GM18511 (cell line): ENCODE measurements around the gene MAPRE3.
"Not testable (repeated sequence)": the region's sequence is repeated elsewhere in the genome, so short reads cannot be mapped to it uniquely, and the experiment has no call there.

Experiments
- ATAC-seq: cut with Tn5 transposase; IDR thresholded peaks from one replicate; pipeline ENCODE4 v1.9.1; 2021; ENCODE audit warnings: mild to moderate bottlenecking, moderate library complexity; ENCODE audit not compliant: unreplicated experiment

The MAPRE3 gene

DNA sequence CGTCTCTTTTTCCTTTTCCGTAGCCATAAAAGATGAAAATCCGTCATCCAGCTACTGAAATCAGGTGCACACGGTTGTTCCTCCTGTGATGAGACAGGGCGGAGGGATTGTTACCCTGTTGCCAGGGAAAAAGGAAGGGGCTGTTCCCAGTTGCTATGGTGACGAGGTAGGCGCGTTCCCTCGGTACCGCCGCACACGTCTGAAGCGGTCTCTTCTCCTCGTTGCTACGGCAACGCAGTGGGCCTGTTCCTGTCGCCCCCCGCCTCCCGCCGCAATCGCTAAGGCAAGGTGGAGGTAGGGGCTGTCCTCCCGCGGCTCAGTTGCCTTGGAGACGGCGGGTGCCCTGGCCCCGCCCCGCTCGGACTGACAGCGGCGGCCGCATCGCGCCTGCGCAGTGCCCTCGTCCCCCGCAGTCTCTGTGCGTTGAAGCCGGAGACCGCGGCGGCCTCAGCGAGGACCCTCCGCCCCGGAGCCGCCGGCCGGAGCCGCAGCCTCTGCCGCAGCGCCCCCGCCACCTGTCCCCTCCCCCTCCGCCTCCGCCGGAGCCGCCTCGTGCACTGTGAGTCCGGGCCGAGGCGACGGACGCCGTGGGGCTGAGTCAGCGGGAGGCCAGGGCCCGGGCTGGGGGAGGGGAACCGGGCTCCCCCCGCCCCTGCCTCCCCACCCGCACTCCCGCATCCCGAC lies at the start of gene MAPRE3:
MAPRE3 (plus strand) TSS at position 394 of the 684 bp plus-strand sequence. CDS start 51,582 bp downstream, outside the sequence.
- ATAC-seq, result peak; percentile 77

DNA sequence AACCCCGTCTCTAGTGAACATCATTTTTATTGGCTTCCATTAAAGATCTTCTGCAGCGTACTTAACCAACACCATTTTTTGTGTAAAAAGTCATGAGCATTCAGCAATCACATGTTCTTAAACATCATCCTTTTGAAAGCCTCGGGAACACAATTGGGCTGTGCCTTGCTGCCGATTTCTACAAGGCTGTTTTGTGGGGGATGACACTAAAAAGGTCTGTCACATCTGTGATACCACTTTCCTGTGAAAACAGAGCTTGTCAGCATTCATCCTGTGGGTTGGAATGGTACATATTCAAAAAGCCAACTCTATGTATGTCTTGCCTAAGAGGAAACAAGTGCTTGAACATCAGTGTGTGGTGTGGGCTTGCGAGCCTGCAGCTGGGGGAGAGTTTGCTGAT lies 49.1 kb upstream of the MAPRE3 start:
- no peak for ATAC-seq

DNA sequence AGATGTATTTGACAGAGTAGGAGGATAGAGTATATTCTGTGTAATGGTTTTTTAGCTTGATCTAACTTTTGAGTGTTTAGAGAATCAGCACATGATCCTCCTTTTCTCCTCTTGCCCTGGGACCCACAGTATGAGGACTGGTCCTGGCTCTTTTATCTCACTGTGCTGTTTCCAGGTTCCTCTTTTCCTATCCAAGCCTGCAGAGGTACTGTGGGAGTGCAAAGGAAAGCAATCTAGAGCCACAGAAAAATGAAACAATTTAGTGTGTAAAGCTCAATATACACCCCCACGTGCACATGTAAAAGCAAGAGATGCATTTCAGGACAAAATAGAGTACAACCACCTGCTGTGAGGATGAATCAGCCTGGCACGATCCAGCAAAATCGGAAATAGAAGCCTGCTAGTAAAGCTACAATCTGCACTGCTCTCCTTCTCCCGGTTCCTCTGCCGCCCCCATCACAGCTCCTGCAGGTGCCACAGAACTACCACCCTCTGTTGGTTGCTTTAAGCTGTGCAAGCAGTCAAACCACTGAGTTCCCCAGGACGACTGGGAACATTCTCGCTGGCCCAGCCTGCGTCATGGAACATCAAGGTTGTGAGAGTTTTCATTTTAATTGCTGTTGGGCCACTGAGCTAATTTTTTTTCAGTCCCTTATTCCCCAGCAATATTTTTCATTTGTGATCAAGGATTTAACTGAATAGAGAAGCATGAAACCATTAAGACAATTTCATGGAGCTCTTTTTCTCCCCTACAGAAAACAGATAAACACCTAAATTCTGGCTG lies 47.8 kb upstream of the MAPRE3 start:
- no peak for ATAC-seq

DNA sequence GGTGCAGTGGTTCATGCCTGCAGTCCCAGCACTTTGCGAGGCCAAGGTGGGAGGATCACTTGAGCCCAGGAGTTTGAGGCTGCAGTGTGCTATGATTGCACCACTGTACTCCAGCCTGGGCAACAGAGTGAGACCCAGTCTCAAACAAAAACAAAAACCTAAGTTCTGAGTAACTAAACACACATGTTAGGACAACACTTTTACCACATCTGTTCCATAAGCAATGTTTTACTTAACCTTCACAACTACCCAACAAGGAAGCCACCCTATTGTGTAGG lies 47.3 kb upstream of the MAPRE3 start:
- ATAC-seq, result not testable (repeated sequence)

DNA sequence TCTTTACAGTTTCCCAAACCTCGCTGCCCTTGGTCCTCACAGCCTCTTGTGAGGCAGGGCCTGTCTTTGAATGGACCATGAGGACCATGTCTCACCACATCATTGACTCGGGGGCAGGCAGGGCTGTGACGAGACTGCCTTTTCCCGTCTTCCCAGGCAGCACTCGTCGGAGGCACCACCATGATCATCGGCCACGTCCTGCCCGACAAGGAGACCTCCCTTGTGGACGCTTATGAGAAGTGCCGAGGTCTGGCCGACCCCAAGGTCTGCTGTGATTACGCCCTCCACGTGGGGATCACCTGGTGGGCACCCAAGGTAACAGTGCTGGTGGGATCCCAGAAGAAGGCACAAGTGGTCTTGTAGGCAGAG lies 45.7 kb upstream of the MAPRE3 start:
- ATAC-seq, result no peak

DNA sequence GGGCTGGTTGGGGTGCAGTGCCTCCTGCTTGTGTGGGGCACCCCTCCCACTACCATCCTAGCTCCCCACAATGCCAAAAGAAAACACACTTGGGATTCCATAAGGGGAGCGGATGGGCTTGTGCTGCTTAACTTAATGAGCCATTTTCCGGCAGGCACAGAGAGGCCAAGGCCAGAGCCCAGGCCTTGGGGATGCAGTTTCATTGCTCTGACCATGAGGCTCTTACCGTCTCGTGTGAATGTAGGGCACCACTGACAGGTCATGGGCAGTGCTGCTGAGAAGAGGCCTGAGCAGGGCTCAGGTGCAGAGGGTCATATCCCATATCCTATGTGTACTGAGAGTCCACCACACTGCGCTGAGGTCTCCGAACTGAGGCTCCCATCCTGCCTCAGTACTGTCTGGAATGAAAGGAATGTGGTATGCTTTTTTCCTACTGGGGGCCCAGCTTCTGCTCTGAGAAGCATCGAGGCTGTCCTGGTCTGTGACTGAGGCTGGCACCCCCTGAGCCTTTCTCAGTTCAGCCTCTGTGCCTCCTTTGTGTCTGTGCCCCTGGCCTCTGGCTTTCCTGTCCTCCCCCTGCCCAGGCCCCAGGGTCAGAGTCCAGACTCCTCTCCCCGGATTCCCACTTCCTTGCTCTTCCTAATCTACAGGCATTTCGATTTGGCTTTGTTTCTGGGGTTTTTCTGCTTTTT lies 45.2 kb upstream of the MAPRE3 start:
- no peak for ATAC-seq

DNA sequence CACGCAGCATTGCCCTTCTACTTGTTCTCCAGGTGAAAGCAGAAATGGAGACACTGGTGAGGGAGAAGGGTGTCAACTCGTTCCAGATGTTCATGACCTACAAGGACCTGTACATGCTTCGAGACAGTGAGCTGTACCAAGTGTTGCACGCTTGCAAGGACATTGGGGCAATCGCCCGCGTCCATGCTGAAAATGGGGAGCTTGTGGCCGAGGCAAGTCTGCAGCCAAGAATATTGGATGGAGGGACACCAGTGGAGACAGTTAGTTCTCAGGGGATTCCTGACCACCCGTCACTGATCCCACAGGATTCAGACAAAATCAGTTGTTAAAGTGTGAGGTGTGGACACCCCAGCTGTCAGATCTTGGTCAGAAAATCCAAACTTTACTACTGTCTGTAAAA lies 43.2 kb upstream of the MAPRE3 start:
- no peak for ATAC-seq

DNA sequence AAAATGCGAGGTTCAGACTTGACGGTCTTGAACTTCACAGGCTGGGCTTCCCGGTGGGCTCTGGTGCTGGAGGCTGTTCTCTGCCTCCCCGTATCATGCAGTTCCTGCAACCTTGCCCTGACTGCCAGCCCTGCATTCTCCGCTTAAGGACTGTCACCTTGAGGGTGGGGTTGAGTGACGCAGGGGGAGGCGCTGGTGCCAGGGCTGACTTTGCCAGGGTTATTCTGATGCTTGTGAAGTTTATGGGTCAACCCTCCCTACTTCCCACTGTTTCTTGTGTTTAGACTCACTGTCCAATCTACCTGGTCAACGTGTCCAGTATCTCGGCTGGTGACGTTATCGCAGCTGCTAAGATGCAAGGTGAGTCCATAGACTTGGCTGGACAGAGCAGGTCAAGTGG lies 37.5 kb upstream of the MAPRE3 start:
- ATAC-seq, result no peak

DNA sequence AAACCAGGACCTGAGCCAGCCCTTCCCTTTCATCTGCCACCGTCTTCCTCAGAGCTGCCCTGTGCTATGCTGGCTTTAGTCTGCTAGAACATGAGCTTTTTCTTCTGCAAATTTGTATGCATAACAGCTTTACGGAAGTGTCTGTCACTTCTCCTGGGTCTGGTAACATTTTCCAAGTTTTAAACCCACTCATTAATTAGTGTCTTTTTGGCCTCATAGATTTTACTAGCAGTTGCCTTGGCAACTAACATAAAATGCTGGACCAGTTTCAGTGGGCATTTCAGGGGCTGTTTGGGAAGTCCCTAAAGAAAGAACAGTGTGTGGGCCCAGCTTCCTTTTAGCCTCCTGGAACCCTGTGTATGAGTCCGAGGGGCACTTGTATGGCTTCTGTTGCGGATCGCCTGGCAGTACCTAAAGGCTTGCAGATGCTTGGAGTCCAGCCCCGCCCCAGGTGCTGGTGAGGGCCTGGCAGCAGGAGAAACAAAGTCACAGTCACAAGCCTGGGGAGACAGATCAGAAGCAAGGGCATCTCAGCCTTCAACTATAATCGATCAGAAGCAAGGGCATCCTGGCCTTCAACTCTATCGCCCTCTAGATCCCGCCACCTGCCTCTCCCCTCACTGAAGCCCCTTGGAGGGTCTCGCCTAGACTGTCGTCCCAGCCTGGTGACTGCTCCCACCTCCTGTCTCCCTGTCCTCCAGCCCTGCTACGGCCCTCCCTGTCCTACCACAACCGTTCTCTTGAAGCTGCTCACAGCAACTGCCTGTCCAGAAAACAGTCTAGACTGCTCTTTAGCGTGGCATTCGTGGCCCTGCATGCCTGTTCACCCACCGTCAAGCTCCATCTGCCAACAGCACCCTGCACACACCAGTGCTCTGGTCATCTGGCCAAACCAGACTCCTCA lies 36.8 kb upstream of the MAPRE3 start:
- no peak for ATAC-seq

DNA sequence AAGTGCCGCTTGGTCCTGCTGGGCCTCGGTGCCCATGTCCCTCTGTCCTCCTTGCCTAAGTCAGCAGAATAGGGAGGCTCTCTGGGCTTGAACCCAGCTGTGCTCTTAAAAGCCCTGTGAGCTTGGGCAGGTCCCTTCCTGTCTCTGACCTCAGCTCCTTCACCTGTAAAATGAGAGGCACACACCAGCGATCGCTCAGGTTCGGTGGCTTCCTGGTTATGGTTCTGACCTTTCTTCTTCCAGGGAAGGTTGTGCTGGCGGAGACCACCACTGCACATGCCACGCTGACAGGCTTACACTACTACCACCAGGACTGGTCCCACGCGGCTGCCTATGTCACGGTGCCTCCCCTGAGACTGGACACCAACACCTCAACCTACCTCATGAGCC lies 36.1 kb upstream of the MAPRE3 start:
- no peak for ATAC-seq

DNA sequence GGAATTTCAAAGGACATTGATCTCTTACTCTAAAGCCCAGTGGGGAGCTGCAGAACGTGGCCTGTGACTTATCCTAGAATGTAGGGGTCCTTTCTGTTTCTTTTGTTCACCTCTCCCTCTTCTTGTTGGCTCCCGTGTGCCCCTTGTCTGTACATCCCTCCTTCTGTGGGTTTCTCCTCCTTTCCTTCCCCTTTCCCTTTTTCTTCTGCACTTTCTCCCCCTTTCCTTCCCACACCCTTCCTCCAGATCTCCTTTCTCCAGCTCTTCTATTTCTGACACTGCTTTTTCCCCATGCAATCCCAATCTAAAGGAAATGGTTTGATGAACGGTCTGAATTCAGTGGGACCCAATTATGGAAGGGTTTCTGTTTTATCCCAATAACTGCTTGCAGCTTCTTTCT lies 35.5 kb upstream of the MAPRE3 start:
- no peak for ATAC-seq

DNA sequence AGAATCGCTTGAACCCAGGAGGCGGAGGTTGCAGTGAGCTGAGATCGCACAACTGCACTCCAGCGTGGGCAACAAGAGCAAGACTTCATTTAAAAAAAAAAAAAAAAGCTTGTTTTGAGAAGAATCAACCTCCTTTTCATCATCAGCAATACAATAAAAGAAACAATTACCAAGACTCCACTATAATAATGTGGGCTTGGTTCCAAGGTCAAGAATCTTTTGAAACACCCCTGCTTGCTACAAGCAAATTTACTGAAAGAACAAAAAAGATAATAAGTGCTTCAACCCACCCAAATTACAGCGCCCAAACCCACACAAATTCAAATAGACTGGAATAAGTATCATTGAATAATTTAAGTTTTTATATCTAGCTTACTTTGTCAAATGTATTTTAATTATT lies 33.6 kb upstream of the MAPRE3 start:
- ATAC-seq, result no peak

DNA sequence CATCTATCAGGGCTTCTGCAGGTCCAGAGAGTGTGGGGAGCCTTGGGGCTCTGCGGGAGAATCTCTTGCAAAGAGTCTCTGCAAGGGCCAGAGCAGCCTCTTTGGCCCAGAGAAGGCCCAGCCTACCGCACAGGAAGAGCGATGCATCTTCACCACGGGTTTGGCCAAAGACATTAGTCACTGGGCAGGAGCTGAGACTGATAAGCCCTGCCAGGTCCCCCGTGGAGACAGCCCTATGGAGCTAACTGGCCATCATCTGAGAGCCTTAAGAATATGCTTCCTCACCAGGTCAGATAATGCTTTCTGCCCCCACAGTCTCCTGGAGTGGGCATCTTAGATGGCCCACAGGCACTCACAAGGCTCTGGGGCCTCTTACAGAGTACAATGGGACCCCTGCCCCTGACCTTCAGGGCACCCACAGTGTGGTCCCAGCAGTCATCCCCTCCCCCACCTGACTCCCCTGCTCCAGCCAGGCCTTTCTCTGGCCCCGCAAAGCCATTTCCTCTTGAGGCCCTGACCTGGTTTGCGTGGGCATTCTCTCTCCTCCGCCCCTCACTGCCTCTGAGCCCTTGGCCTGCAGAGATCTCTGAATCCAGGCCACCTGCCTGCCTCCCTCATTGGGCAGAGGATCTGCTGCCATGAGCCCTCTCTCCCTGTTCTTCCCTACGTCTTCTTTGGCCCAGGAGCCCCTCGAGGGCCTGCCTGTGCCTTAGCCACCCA lies 31.9 kb upstream of the MAPRE3 start:
- no peak for ATAC-seq

DNA sequence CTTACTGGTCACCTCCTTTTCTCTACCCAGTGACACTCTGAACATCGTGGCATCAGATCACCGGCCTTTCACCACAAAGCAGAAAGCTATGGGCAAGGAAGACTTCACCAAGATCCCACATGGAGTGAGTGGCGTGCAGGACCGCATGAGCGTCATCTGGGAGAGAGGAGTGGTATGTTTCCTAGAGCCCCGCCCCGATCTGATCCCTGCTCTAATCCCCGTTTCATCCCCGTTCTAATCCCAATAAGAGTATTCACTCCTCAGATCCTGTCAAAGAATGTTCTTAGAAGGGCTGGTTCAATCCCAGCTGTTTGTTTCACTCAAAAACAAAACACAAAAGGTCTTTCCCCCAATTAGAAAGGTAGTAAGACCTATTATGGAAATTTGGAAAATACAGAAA lies 30.4 kb upstream of the MAPRE3 start:
- no peak for ATAC-seq

DNA sequence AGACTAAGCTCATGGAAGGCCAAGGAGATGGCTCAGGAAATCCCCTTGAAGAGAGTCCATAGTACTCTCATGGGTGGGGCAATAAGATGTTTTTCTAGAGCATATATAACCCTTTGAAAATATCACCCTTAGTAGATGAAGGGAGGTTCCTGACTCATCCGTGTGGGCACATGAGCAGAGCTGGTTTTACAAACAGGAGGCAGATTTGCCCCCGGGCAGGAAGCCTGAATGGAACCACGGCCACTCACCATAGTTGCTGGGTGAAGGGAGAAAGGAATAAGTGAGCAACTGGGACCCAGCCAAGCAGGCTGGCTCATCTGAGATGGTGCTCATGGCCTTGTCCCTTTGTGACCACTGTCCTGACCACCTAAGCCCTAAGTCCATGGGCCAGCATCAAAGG lies 29.0 kb upstream of the MAPRE3 start:
- no peak for ATAC-seq

DNA sequence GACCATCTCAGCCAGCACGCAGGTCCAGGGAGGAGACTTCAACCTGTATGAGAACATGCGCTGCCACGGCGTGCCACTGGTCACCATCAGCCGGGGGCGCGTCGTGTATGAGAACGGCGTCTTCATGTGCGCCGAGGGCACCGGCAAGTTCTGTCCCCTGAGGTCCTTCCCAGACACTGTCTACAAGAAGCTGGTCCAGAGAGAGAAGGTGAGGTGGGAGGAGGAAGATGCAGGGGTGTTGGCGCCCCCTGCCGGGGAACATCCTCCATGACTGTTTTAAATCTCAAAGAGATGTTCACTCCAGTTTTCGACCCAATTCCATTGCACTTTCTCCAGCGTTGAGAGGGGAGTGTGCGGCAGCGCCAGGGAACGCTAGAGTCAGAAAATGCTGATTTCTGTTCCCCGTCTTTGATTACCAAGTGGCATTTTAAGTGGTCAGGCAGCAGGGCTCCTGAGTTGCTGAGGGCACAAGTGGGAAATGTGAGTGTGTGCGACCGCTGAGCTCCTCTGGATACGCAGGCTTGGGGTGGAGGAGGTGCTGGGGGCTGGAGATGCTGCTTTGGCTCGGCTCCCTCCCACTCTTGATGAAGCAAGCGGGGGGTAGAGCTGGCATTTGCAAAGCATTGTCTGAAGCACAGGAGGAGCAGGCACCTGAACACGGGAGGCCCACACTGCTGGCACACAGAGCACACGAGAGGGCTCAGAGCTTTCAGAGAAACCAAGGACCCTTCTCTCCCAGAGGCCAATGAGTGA lies 27.7 kb upstream of the MAPRE3 start:
- ATAC-seq, result no peak

DNA sequence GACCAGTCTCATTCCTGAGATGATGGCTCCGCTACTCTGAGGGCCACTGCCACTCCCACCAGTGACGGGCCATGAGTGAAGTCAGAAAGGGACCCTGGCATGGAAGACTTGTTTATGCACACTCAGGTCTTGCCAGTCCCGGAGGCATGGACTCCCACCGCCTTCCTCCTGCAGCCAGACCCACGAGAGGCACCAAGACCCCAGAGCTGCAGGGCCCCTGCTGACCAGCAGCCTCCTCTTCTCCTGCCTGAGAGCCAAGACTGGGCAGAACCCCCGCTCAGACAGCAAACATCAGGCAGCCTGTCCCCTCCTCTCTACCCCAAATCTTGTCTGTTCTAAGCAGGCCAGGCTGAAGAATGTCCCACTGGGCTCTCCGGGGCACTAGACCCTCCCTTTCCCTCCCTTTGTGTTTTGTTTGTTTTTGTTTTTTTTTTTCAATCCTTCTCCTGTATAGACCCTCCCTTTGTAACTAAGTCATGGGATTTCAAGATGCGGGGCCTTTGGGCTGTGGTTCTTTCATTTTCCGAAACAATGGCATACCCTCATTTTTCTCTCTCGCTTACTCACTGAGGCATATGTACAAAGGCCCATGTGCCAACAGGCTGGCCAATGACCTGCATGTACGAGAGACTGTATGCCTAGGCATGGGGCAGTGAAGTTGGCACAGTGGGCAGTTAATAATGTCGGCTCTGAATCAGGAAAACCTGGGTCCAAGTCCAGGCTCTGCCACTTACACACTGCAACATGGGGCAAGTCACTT lies 24.3 kb upstream of the MAPRE3 start:
- no peak for ATAC-seq

DNA sequence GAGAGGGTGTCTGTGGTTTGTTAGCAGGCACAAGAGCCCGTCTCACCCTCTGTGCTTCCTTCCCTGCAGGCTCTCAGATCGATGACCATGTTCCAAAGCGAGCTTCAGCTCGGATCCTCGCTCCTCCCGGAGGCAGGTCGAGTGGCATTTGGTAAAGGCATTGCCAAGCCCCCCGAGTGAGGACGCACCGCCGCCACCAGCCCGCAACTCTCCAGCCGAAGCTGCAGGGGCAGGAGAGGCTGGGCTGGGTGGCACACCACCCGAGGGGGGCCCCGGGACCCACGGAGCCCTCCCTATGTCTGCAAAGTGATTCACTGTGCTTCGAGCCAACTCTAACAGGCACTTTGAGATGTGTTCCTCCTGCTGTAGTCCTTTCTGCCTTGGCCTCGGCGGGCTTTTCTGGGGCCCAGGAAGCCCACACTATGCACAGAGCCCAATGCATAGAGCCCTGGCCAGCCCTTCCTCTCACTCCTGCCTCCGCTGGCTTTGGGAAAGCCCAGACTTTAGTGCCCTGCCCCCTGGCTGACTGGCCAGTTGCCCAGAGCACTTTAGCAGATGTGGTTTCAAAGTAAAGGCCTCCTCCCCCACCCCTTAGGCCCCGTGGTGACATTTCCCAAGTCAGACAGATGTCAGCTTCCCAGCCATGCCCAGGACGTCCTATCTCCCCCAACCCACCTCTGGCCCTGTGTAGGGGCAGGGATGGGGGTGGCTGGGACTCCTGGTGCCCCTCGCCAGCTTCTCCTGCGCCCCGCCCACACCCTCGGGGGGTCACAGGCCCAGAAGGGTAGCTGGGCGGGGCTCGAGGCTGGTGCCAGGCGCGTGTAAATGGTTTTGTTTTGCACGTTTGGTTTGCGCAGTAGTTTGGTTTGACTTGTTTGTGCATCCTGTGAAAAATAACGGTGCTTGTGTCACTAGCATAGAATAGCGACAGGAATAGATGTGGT lies 23.3 kb upstream of the MAPRE3 start:
- ATAC-seq, result no peak
